GM12874 (cell line): ENCODE results near the gene CD58.

ENCODE experiments used
- CTCF ChIP-seq: IDR thresholded peaks from 2 replicates; pipeline ENCODE4 v1.5.1; 2011; ENCODE audit warnings: low read depth, mild to moderate bottlenecking, control low read depth, low read length, moderate library complexity; ENCODE audit not compliant: insufficient read depth

Gene CD58

GRCh38 chr1:116502671-116503314 lies 68.0 kb downstream of the CD58 start:
- TF ChIP-seq CTCF: no peak

GRCh38 chr1:116501870-116502244 lies 69.0 kb downstream of the CD58 start:
- no peak for TF ChIP-seq CTCF

- TF ChIP-seq CTCF: no peak
Observed at GRCh38 chr1:116501125-116501869, 69.5 kb downstream of the CD58 start.

GRCh38 chr1:116498789-116499628 lies 71.8 kb downstream of the CD58 start:
- peak; percentile 66 for TF ChIP-seq CTCF

- no peak for TF ChIP-seq CTCF
Observed at GRCh38 chr1:116497656-116498055, 73.2 kb downstream of the CD58 start.

GRCh38 chr1:116496898-116497297 lies 73.9 kb downstream of the CD58 start:
- TF ChIP-seq CTCF: no peak

GRCh38 chr1:116496380-116496779 lies 74.4 kb downstream of the CD58 start:
- no peak for TF ChIP-seq CTCF
